Testis (tissue), 2 donors: ENCODE results near the gene OPCML.

Experiments used
- CTCF ChIP-seq, 3 experiments: fragments of 450-650 bp in 2 of 3; fragments of 200-600 bp in 1 of 3; sonication (generic) in 1 of 3; IDR thresholded peaks; one replicate each; pipeline ENCODE4 v1.5.1; 2016 to 2019; ENCODE audit warnings: antibody characterized with exemption in 3 of 3, mild to moderate bottlenecking in 2 of 3, moderate library complexity in 1 of 3
- POLR2A ChIP-seq: fragments of 450-650 bp; IDR thresholded peaks from one replicate; pipeline ENCODE4 v1.6.1; 2017; ENCODE audit warnings: antibody characterized with exemption, mild to moderate bottlenecking, moderate library complexity

- TF ChIP-seq CTCF (IDR thresholded peaks at IDR 0.05) (no peak), POLR2A (no peak)
Measured at GRCh38 chr11:132653237-132653636, 879.1 kb downstream of the OPCML start.
